GM12878 (cell line): Measurements from ENCODE around the gene KRT81. TPM values are rescaled to one million over a fixed set of nuclear protein-coding genes. Genes with fewer than 3 reads are reported as not detected.
A peak's percentile ranks its signal among the peaks of the same experiment; 100 is the strongest.

Experiments used
- ATAC-seq: fragments of 200-7000 bp; cut with Tn5 transposase; 3 replicates; pipeline ENCODE4 v1.9.1; 2020; ENCODE audit warnings: mild to moderate bottlenecking, moderate library complexity
- BruUV-seq: library from RNA; stranded (reverse); fragments of 400-500 nt; replicated peaks from 2 replicates; lab custom pipeline; 2021; lab: Mats Ljungman, UMichigan
- CTCF ChIA-PET: fragments of 300-600 bp; sonication (Branson Sonifier 250); formaldehyde crosslinking; extraction: SDS; loops from one replicate; lab custom pipeline; 2021; ENCODE audit warnings: inconsistent platforms; lab: Yijun Ruan, JAX
- POLR2A ChIA-PET: fragments of 350-600 bp; formaldehyde crosslinking; extraction: SDS; loops from one replicate; lab custom pipeline; 2021; ENCODE audit warnings: inconsistent platforms; lab: Charles Lee
- RAD21 ChIA-PET: fragments of 300-600 bp; sonication (Branson Sonifier 250); formaldehyde crosslinking; loops from one replicate; lab custom pipeline; 2023; ENCODE audit warnings: antibody characterized with exemption; ENCODE audit not compliant: unreplicated experiment; lab: Charles Lee
- SMC1A ChIA-PET: fragments of 300-600 bp; sonication (Branson Sonifier 250); formaldehyde crosslinking; loops from one replicate; lab custom pipeline; 2023; ENCODE audit not compliant: unreplicated experiment, uncharacterized antibody; lab: Charles Lee
- DNase-seq: peaks from one replicate; pipeline ENCODE4 v3.0.0-alpha.2; 2011; ENCODE audit warnings: low read depth, low spot score
- FAIRE-seq: peaks from 3 replicates; lab custom pipeline; 2011; peaks lifted over from hg19 to GRCh38; lab: Jason Lieb, UNC
- H2AFZ ChIP-seq: 2 replicates; pipeline ENCODE4 v1.6.0; 2011; ENCODE audit warnings: low read depth, low read length, control low read depth; ENCODE audit not compliant: control insufficient read depth
- H3K27ac ChIP-seq: 2 replicates; pipeline ENCODE4 v1.5.1; 2011; ENCODE audit warnings: control low read depth; ENCODE audit not compliant: control insufficient read depth, insufficient read depth
- H3K27me3 ChIP-seq, 2 experiments: replicated peaks in 1 of 2; 2 replicates each; pipeline versions ENCODE4 v1.6.0 to v1.6.1; 2011; ENCODE audit warnings: low read length in 1 of 2; ENCODE audit not compliant: control insufficient read depth in 2 of 2, insufficient read depth in 2 of 2
- H3K36me3 ChIP-seq, 2 experiments: 2 replicates each; pipeline ENCODE4 v1.5.1; 2011; ENCODE audit warnings: low read length in 1 of 2; ENCODE audit not compliant: control insufficient read depth in 2 of 2, insufficient read depth in 2 of 2
- H3K4me1 ChIP-seq: 2 replicates; pipeline ENCODE4 v1.6.1; 2011; ENCODE audit warnings: mild to moderate bottlenecking, low read length, moderate library complexity, mixed read lengths; ENCODE audit not compliant: control insufficient read depth, insufficient read depth
- H3K4me2 ChIP-seq: 2 replicates; pipeline ENCODE4 v1.6.0; 2011; ENCODE audit warnings: control low read depth; ENCODE audit not compliant: control insufficient read depth, insufficient read depth
- H3K4me3 ChIP-seq: fragments of 200-600 bp; sonication (generic); 2 replicates; pipeline ENCODE4 v1.5.1; 2016
- H3K79me2 ChIP-seq: 2 replicates; pipeline ENCODE4 v1.6.0; 2011; ENCODE audit warnings: low read length; ENCODE audit not compliant: control insufficient read depth, insufficient read depth
- H3K9ac ChIP-seq: 2 replicates; pipeline ENCODE4 v1.8.0; 2011; ENCODE audit warnings: low read length, control low read depth, mixed read lengths; ENCODE audit not compliant: control insufficient read depth, insufficient read depth
- H3K9me3 ChIP-seq: replicated peaks from 3 replicates; pipeline ENCODE4 v1.5.1; 2011; ENCODE audit warnings: mild to moderate bottlenecking, low read length; ENCODE audit not compliant: control insufficient read depth, insufficient read depth
- H4K20me1 ChIP-seq: 2 replicates; pipeline ENCODE4 v1.6.0; 2011; ENCODE audit not compliant: control insufficient read depth, insufficient read depth
- ATF7 ChIP-seq: fragments of 450-650 bp; IDR thresholded peaks from 2 replicates; pipeline ENCODE4 v1.6.1; 2016; ENCODE audit warnings: low read depth, mild to moderate bottlenecking
- BMI1 ChIP-seq: fragments of 450-650 bp; IDR thresholded peaks from 2 replicates; pipeline ENCODE4 v1.6.1; 2016; ENCODE audit warnings: mild to moderate bottlenecking, moderate library complexity, borderline replicate concordance
- CBX5 ChIP-seq: sonication (generic); IDR thresholded peaks from 2 replicates; pipeline ENCODE4 v1.6.1; 2016; ENCODE audit warnings: low read depth, moderate library complexity, mild to moderate bottlenecking, inconsistent platforms
- EGR1 ChIP-seq, 2 experiments: IDR thresholded peaks; 1 replicate in 1 of 2; 2 replicates in 1 of 2; pipeline ENCODE4 v1.6.1; 2011 to 2012; ENCODE audit warnings: low read depth in 2 of 2, low read length in 2 of 2, borderline replicate concordance in 1 of 2, mild to moderate bottlenecking in 1 of 2, moderate library complexity in 1 of 2
- HDGF ChIP-seq: fragments of 450-650 bp; IDR thresholded peaks from 2 replicates; pipeline ENCODE4 v1.6.1; 2016; ENCODE audit warnings: antibody characterized with exemption
- IRF4 ChIP-seq: IDR thresholded peaks from 2 replicates; pipeline ENCODE4 v1.6.1; 2011; ENCODE audit warnings: low read depth, low read length
- JUND ChIP-seq: IDR thresholded peaks from 2 replicates; pipeline ENCODE4 v1.6.1; 2012; ENCODE audit warnings: low read depth, mild to moderate bottlenecking, low read length, improper control_type of control experiment, moderate library complexity
- NFXL1 ChIP-seq: fragments of 450-650 bp; IDR thresholded peaks from 2 replicates; pipeline ENCODE4 v1.6.1; 2017; ENCODE audit warnings: antibody characterized with exemption, mild to moderate bottlenecking, borderline replicate concordance
- NR2C2 ChIP-seq: IDR thresholded peaks from 2 replicates; pipeline ENCODE4 v1.6.1; 2011; ENCODE audit warnings: borderline replicate concordance, low read depth; ENCODE audit not compliant: control insufficient read depth, insufficient read length
- STAT1 ChIP-seq: fragments of 450-650 bp; conservative IDR thresholded peaks from 2 replicates; pipeline ENCODE4 v1.6.1; 2014; ENCODE audit warnings: antibody characterized with exemption, mild to moderate bottlenecking
- TBL1XR1 ChIP-seq: IDR thresholded peaks from 2 replicates; pipeline ENCODE4 v1.6.1; 2012; ENCODE audit warnings: low read depth, low read length, improper control_type of control experiment
- YBX1 ChIP-seq: fragments of 450-650 bp; IDR thresholded peaks from 2 replicates; pipeline ENCODE4 v1.6.1; 2016; ENCODE audit warnings: antibody characterized with exemption
- ZBED1 ChIP-seq: IDR thresholded peaks from 2 replicates; pipeline ENCODE4 v1.6.1; 2016; ENCODE audit warnings: borderline replicate concordance
- ZNF384 ChIP-seq: IDR thresholded peaks from 2 replicates; pipeline ENCODE4 v1.6.1; 2012; ENCODE audit warnings: low read depth, mild to moderate bottlenecking, low read length, improper control_type of control experiment, borderline replicate concordance
- ZSCAN29 ChIP-seq: fragments of 450-650 bp; IDR thresholded peaks from 2 replicates; pipeline ENCODE4 v1.6.1; 2017; ENCODE audit warnings: mild to moderate bottlenecking, moderate library complexity
- WGBS: methylation state at CpG from one replicate; pipeline ENCODE4 v1.1.6; 2016; ENCODE audit warnings: low lambda C conversion rate; ENCODE audit not compliant: insufficient replicate concordance, insufficient coverage; ENCODE audit errors: missing lambda C conversion rate; 5-methylcytosine and 5-hydroxymethylcytosine counted together
- in situ Hi-C: fragments of 300-500 bp; cut with MboI; formaldehyde crosslinking; loops from 9 replicates; pipeline ENCODE4 v1.14.3; 2018; ENCODE audit warnings: mixed read lengths
- intact Hi-C: fragments of 100-400 bp; cut with micrococcal nuclease; formaldehyde crosslinking; loops from one replicate; pipeline ENCODE4 v1.14.2; 2022; ENCODE audit not compliant: unreplicated experiment
- polyA plus RNA-seq, 11 experiments: library from polyadenylated mRNA; depleted of rRNA in 4 of 11; unstranded in 6 of 11; stranded (reverse) in 5 of 11; fragments of >200 nt; fragmentation: Nextera tagmentation in 4 of 11; fragmentation: Illumina TruSeq in 1 of 11; extraction: Ambion mirVana in 4 of 11; extraction: Trizol in 1 of 11; gene quantifications; 1 replicate in 1 of 11; 2 replicates in 10 of 11; pipeline versions ENCODE4 v1.2.1 to v1.2.3, GENCODE V29; 2011 to 2016; ENCODE audit warnings: inconsistent platforms in 2 of 11, missing spikeins in 2 of 11, low read depth in 1 of 11
- total RNA-seq, 4 experiments: library from RNA; depleted of rRNA in 3 of 4; stranded (reverse); fragments of >200 nt in 3 of 4; fragmentation: Illumina TruSeq in 1 of 4; extraction: Trizol in 1 of 4; gene quantifications; 2 replicates each; pipeline versions ENCODE4 v1.2.1 to v1.2.3, GENCODE V29; 2013 to 2021

KRT81 gene
- total and polyA plus RNA-seq, 10 of the 15 experiments (the other 5 are each of a cell fraction or from before 2014, with no cell fraction given): 0.05 to 0.15 TPM; not detected in 8

- no TSS peak for BruUV-seq
- 18% methylated on average over 9 of the region's 9 CpGs for WGBS
- H3K36me3 ChIP-seq: no peaks in the 10 kb centered on the region
- DNase-seq: no peak
- H3K27ac ChIP-seq: no peak overlapping the region
- in situ Hi-C loops: no loop called here
- H2AFZ ChIP-seq: no peak overlapping the region
- no peak overlapping the region for H3K9ac ChIP-seq
- no peak overlapping the region for H3K4me3 ChIP-seq
- H3K4me1 ChIP-seq: no peaks in the 10 kb centered on the region
- no peaks in the 10 kb centered on the region for H4K20me1 ChIP-seq
- SMC1A ChIA-PET: no interaction called here
- H3K4me2 ChIP-seq: no peak overlapping the region
- CTCF ChIA-PET: interaction anchor here (1.1 to 1.3 kb wide), 2 partner anchors 19 to 39 kb away, joined by 3 to 7 read pairs; no protein-coding TSS in a partner anchor
- H3K9me3 ChIP-seq: no peaks in the 10 kb centered on the region; the same call in 2 of the 3 replicates
- intact Hi-C loops: no loop called here
- RAD21 ChIA-PET: no interaction called here
- H3K27me3 ChIP-seq: peaks cover 1 to 6% of the 10 kb centered on the region in 2 experiments; a peak in 2 of 4 replicates
- no peaks in the 10 kb centered on the region for H3K79me2 ChIP-seq
- POLR2A ChIA-PET: no interaction called here
- TF ChIP-seq ZNF384 (no peak), ZSCAN29 (no peak), NFXL1 (no peak), HDGF (no peak), JUND (no peak), IRF4 (no peak), EGR1 (IDR thresholded peaks at IDR 0.05; ENCODE audit: borderline replicate concordance in 1 of 2, low read depth in 2 of 2, low read length in 2 of 2) (no peak), STAT1 (no peak), BMI1 (no peak), CBX5 (no peak), ATF7 (no peak), TBL1XR1 (no peak), YBX1 (no peak), NR2C2 (no peak), ZBED1 (no peak)
- peak; percentile 41 for FAIRE-seq
- ATAC-seq: no peak
These were observed 30.8 kb downstream of the KRT81 start for GRCh38 chr12:52260361-52261207.
